HG03521 (cell line): ENCODE results near the gene SMC3.
"Not testable (repeated sequence)": the region's sequence is repeated elsewhere in the genome, so short reads cannot be mapped to it uniquely, and the experiment has no call there.

Experiments
- ATAC-seq: cut with Tn5 transposase; IDR thresholded peaks from one replicate; pipeline ENCODE4 v1.9.1; 2021; ENCODE audit warnings: mild to moderate bottlenecking, moderate library complexity; ENCODE audit not compliant: unreplicated experiment

Gene SMC3

DNA sequence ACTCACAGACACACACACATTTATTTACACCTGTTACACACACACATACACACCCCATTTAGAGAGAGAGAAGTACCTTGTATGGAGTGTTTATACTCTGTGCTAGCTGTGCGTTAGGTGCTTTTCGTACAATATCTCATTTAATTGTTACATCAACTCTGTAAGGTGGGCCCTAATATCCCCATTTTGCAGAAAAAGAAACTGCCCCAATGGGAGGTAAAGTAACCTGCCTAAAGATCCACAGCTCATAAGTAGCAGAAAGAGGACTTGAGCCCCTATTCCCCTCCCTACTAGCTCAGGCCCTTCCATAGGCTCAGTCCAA lies 52.9 kb downstream of the SMC3 start:
- no peak for ATAC-seq

- not testable (repeated sequence) for ATAC-seq
These were observed 55.8 kb downstream of the SMC3 start for GRCh38 chr10:110623316-110623715.

- no peak for ATAC-seq
These were observed 57.9 kb downstream of the SMC3 start for GRCh38 chr10:110625356-110625894.

- no peak for ATAC-seq
These were observed 58.7 kb downstream of the SMC3 start for GRCh38 chr10:110625951-110626855.

- ATAC-seq: no peak
These were observed 60.7 kb downstream of the SMC3 start for GRCh38 chr10:110628161-110628560.

DNA sequence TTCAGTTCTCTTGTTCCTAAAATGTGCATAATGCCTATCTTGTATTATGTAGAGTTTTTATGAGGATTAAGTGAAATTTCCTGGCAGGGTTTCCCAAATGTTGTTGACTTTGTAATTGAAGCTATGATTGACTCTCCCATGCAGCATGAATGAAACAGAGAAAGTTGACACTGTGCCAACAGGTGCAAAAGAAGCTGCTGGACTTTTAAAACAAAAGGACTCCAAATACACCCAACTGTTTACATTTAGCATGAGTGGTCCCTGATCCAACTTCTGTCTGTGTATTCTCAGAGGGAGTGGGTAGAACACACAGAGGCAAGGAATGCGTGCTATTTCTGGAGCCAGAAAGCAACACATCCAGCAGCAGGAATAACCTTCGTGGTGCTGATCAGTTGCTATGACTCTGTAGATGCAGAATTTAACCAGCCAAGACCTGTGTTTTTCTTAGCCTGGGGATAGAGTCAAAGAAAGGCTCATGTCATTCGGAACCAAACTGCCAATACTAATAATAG lies 62.2 kb downstream of the SMC3 start:
- ATAC-seq: no peak

DNA sequence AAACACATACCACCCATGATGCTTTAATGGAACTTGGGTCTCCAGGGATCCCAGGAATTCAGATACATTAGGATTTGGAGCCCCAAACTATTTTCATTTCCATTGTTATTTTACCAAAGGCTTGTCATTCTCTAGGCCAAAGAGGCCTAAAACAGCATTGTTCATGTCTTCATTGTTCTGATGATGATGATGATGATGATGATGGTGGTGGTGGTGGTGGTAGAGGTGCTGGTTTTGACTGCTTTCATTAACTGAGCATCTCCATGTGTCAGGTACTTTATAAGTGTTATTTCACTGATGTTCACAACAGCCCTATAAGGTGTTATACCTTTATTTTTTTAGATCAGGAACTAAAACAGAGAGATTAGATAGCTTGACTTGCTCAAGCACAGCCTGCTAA lies 64.4 kb downstream of the SMC3 start:
- no peak for ATAC-seq

- no peak for ATAC-seq
These were observed 65.2 kb downstream of the SMC3 start for GRCh38 chr10:110632591-110633215.

- ATAC-seq: no peak
These were observed 67.2 kb downstream of the SMC3 start for GRCh38 chr10:110634527-110635209.

GRCh38 chr10:110636572-110636931 lies 69.1 kb downstream of the SMC3 start:
- ATAC-seq: no peak

DNA sequence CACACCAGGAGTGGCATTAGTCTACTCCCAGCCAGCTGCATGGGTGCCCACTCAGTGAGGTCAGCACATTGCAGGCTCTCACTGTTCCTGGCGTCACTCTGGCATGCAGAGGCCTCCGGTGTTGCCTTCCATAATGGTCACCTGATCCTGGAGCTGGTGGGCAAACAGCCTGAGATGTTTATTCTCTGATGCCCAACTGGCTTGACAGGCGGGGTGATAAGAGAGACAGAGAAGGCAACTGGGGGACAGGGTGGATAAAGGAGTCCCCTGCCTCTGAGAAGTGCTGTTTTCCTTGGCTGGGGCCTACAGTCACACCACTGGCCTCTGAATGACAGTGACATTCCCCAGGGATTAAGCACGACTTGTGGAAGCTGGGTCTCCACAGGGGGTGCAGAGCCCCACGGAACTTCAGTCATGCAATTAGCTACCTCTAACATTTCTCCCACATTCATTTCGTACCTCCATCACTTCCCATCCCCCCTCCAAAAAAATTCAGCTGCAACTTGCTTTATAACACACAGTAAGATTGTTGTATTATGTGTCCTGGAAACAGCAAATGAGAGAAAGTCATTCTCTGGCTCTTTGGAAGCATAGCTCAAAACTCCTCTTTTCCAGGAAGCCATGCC lies 69.5 kb downstream of the SMC3 start:
- no peak for ATAC-seq

DNA sequence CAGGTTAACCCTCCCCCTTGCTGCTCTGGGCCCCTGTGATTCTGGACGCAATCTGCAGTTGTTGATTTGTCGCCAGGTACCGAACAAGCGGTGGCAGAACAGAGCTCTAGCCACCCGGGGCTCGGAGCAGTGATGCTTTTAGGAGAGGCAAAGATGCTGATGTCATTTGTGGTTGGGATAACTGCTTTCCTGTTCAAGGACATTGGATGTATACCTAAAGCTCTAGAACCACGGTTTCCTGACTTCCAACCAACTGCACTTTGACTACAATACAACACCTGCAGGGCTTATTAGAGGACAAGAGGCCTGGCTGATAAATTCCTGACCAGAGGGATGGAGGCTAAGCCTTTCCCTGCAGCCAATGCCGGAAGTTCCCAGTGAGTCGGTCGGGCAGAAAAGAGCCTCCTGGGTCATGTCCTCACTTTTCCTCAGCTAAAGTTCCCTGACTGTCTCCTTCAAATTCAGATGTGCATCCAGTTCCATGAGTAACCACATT lies 70.1 kb downstream of the SMC3 start:
- no peak for ATAC-seq

DNA sequence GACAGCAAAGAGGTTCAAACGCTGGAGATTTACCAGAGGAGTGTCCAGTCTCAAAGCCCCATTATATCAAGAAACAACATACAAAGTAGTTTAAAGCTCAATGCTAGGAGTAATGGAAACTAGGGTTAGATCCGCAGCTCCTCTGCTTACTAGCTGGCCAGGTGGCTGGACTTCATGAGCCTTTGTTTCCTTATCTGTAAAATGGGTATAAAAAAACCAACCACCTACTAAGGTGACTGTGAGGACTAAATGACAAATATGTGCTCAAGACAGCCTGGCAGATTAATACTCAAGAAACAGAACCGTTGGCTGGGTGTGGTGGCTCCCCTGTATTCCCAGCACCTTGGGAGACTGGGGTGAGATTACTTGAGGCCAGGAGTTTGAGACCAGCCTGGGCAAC lies 70.8 kb downstream of the SMC3 start:
- ATAC-seq: no peak

GRCh38 chr10:110639046-110639445 lies 71.6 kb downstream of the SMC3 start:
- not testable (repeated sequence) for ATAC-seq

GRCh38 chr10:110639858-110640257 lies 72.4 kb downstream of the SMC3 start:
- ATAC-seq: not testable (repeated sequence)

DNA sequence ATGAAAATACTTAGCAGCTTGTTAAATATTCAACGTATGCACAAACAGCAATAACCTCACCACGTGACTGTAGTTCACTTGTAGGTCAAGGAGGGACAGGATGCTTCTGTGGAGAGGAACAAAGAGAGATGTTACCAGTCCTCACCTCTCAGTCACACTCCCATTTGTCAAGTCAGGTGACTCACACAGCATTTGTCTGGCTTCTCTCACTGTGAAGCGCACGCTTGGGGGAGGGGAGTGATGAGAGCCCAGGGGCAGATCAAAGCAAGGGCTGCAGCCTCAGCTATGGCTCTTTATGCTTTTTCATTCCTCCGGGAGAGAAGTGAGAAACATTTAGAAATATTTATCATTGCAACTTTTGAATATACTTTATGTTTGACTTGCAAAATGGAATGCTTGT lies 73.8 kb downstream of the SMC3 start:
- no peak for ATAC-seq

DNA sequence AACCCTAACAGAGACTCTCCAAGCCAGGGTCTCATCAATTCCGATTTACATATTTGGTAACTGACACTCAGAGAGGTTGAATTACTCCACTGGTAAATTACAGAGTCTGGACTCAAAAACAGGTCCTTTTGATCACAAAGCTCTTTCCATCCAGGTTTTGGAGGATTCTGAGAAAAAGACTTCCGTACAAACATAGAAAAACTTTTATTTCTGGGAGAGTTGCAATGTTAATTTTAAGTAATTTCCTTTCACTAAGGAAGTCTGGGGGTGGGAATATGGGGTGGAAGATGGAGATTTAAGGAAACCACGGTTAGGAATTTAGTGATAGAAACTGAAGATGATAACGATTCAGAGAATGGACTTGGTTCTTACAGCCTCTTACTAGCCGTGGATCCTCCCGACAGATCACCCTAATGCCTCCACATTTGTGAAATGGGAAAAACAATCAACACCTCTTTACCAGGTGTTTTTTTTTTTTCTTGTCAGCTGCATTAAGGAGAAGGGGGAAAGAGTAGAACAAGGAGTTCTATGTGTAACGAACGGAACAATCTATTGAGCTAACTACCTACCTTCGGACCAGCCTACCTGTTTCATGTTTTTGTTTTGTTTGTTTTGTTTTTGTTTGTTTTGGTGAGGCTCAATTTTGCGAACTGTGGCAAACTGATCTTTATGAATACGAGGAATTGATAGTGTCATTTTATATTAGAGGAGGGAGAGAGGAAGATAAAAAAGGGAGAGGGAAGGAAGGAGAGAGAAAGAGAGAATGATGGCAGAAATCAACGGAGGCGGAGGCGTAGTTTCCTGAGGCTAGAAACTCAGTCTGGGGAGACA lies 74.9 kb downstream of the SMC3 start:
- no peak for ATAC-seq

GRCh38 chr10:110643035-110643652 lies 75.6 kb downstream of the SMC3 start:
- no peak for ATAC-seq
